Mammary epithelial cell (primary cell): ENCODE results near the gene AMPD2.

Experiments
- EZH2 ChIP-seq: IDR thresholded peaks from 2 replicates; pipeline ENCODE4 v1.6.1; 2012; ENCODE audit warnings: low read length, inconsistent platforms, borderline replicate concordance
- TF ChIP-seq, protein P1 (sequence below), 2 donors: IDR thresholded peaks in 1 of 2; conservative IDR thresholded peaks in 1 of 2; 2 replicates each; pipeline ENCODE4 v1.5.1; 2011 to 2012; ENCODE audit warnings: inconsistent platforms in 2 of 2, low read length in 2 of 2, mild to moderate bottlenecking in 2 of 2, control low read depth in 1 of 2, low read depth in 1 of 2; ENCODE audit not compliant: insufficient read depth in 1 of 2; ENCODE audit errors: extremely low read depth in 1 of 2

DNA sequence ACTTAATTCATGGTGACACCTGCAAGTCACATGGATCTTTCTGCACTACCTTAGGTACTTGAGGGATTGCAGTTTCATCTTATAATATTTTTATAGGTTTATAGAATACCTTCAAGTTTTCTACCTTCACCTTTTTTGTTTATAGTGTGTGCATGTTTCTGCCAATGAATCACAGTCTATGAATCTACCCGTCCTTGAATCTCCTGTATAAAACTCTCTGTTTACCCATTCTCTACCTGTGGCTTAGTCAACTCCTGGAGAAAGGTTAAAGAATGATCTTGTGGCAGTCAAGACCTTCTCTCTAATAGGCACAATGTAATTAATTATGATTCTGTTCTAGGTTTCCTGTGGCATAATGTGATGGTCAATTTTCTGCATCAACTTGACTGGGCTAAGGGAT is 45.0 kb downstream of the AMPD2 start:
- TF ChIP-seq, protein P1, sequence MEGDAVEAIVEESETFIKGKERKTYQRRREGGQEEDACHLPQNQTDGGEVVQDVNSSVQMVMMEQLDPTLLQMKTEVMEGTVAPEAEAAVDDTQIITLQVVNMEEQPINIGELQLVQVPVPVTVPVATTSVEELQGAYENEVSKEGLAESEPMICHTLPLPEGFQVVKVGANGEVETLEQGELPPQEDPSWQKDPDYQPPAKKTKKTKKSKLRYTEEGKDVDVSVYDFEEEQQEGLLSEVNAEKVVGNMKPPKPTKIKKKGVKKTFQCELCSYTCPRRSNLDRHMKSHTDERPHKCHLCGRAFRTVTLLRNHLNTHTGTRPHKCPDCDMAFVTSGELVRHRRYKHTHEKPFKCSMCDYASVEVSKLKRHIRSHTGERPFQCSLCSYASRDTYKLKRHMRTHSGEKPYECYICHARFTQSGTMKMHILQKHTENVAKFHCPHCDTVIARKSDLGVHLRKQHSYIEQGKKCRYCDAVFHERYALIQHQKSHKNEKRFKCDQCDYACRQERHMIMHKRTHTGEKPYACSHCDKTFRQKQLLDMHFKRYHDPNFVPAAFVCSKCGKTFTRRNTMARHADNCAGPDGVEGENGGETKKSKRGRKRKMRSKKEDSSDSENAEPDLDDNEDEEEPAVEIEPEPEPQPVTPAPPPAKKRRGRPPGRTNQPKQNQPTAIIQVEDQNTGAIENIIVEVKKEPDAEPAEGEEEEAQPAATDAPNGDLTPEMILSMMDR (conservative IDR thresholded peaks at IDR 0.05 in 1 of 2, IDR thresholded peaks at IDR 0.05 in 1 of 2; ENCODE audit: extremely low read depth in 1 of 2, insufficient read depth in 1 of 2, low read depth in 1 of 2, low read length in 2 of 2): no peak
- TF ChIP-seq EZH2: no peak
